WTC11 (cell line): ENCODE results near the gene TMEM131L. TPM values are rescaled to one million over a fixed set of nuclear protein-coding genes. Genes with fewer than 3 reads are reported as not detected.

Source experiments
- ATAC-seq: fragments of 200-7000 bp; cut with Tn5 transposase; 2 replicates; pipeline ENCODE4 v1.10.0; 2021; ENCODE audit warnings: mild to moderate bottlenecking, moderate library complexity
- CTCF ChIA-PET: fragments of 300-600 bp; sonication (Branson Sonifier 250); formaldehyde crosslinking; loops from one replicate; lab custom pipeline; 2021; ENCODE audit warnings: antibody characterized with exemption; lab: Charles Lee
- POLR2A ChIA-PET: fragments of 350-600 bp; sonication (Branson Sonifier 250); formaldehyde crosslinking; loops from one replicate; lab custom pipeline; 2021; ENCODE audit warnings: antibody characterized with exemption; lab: Charles Lee
- DNase-seq: peaks from one replicate; pipeline ENCODE4 v3.0.0; 2021; ENCODE audit warnings: low spot score
- H3K27ac Mint-ChIP-seq: 2 replicates; pipeline ENCODE4 v1.8.0; 2021; ENCODE audit warnings: mixed read lengths
- H3K27me3 Mint-ChIP-seq: 2 replicates; pipeline ENCODE4 v1.8.0; 2021; ENCODE audit warnings: low read depth, mild to moderate bottlenecking, moderate library complexity, mixed read lengths
- H3K36me3 Mint-ChIP-seq: 2 replicates; pipeline ENCODE4 v1.8.0; 2021; ENCODE audit warnings: mixed read lengths
- H3K4me1 Mint-ChIP-seq: 2 replicates; pipeline ENCODE4 v1.8.0; 2022; ENCODE audit warnings: mixed read lengths
- H3K4me3 Mint-ChIP-seq: 2 replicates; pipeline ENCODE4 v1.8.0; 2021; ENCODE audit warnings: mild to moderate bottlenecking, moderate library complexity, mixed read lengths
- H3K9me3 Mint-ChIP-seq: 2 replicates; pipeline ENCODE4 v1.8.0; 2021; ENCODE audit warnings: mixed read lengths
- CREM ChIP-seq: sonication (generic); formaldehyde crosslinking; IDR thresholded peaks from 2 replicates; pipeline ENCODE4 v1.8.1; 2022; ENCODE audit warnings: mild to moderate bottlenecking, missing genetic modification reagents, moderate library complexity
- ESRRA ChIP-seq: sonication (generic); formaldehyde crosslinking; IDR thresholded peaks from 2 replicates; pipeline ENCODE4 v1.8.1; 2022; ENCODE audit warnings: mild to moderate bottlenecking, missing genetic modification reagents, borderline replicate concordance
- FOXK1 ChIP-seq: sonication (generic); formaldehyde crosslinking; IDR thresholded peaks from 2 replicates; pipeline ENCODE4 v1.8.0; 2022; ENCODE audit warnings: mild to moderate bottlenecking, moderate library complexity, missing genetic modification reagents
- GRHL2 ChIP-seq: fragments of 250-450 bp; sonication (Bioruptor Pico); IDR thresholded peaks from 2 replicates; pipeline ENCODE4 v1.8.0; 2022; ENCODE audit warnings: mild to moderate bottlenecking, moderate library complexity; ENCODE audit not compliant: insufficient replicate concordance, severe bottlenecking
- HMGA2 ChIP-seq: fragments of 250-450 bp; sonication (Bioruptor Pico); IDR thresholded peaks from 2 replicates; pipeline ENCODE4 v1.4.0; 2021; ENCODE audit warnings: mild to moderate bottlenecking, moderate library complexity
- IRF2 ChIP-seq: sonication (generic); formaldehyde crosslinking; IDR thresholded peaks from 2 replicates; pipeline ENCODE4 v1.8.0; 2022; ENCODE audit warnings: low read depth, missing genetic modification reagents, borderline replicate concordance
- JAZF1 ChIP-seq: fragments of 250-450 bp; sonication (Bioruptor Pico); IDR thresholded peaks from 2 replicates; pipeline ENCODE4 v1.9.0; 2021; ENCODE audit warnings: moderate library complexity, mild to moderate bottlenecking, inconsistent platforms
- MYBL2 ChIP-seq: sonication (generic); formaldehyde crosslinking; IDR thresholded peaks from 2 replicates; pipeline ENCODE4 v1.8.1; 2023; ENCODE audit warnings: mild to moderate bottlenecking, moderate library complexity, missing genetic modification reagents
- NR1H2 ChIP-seq: sonication (generic); formaldehyde crosslinking; IDR thresholded peaks from 2 replicates; pipeline ENCODE4 v1.9.0; 2021; ENCODE audit warnings: mild to moderate bottlenecking, moderate library complexity, missing genetic modification reagents
- TEAD4 ChIP-seq: sonication (generic); formaldehyde crosslinking; IDR thresholded peaks from 2 replicates; pipeline ENCODE4 v1.8.0; 2022; ENCODE audit warnings: mild to moderate bottlenecking, missing genetic modification reagents
- TP53 ChIP-seq: sonication (generic); formaldehyde crosslinking; IDR thresholded peaks from 2 replicates; pipeline ENCODE4 v1.8.1; 2023; ENCODE audit warnings: mild to moderate bottlenecking, missing genetic modification reagents
- ZNF263 ChIP-seq: sonication (generic); formaldehyde crosslinking; IDR thresholded peaks from 2 replicates; pipeline ENCODE4 v1.8.1; 2022; ENCODE audit warnings: low read depth, mild to moderate bottlenecking, moderate library complexity, missing genetic modification reagents
- ZNF416 ChIP-seq: fragments of 250-450 bp; sonication (Bioruptor Pico); IDR thresholded peaks from 2 replicates; pipeline ENCODE4 v1.9.0; 2021; ENCODE audit warnings: mild to moderate bottlenecking, inconsistent platforms
- total RNA-seq: library from RNA; stranded (reverse); gene quantifications from 3 replicates; pipeline ENCODE4 v1.2.3, GENCODE V29; 2021
- TF ChIP-seq, protein P1 (sequence below): fragments of 250-450 bp; sonication (Bioruptor Pico); IDR thresholded peaks from 2 replicates; pipeline ENCODE4 v1.9.0; 2021; ENCODE audit warnings: mild to moderate bottlenecking
- TF ChIP-seq, protein P2 (sequence below): sonication (generic); formaldehyde crosslinking; IDR thresholded peaks from 2 replicates; pipeline ENCODE4 v1.8.1; 2023; ENCODE audit warnings: mild to moderate bottlenecking, missing genetic modification reagents, moderate library complexity
- TF ChIP-seq, protein P3 (sequence below): sonication (generic); formaldehyde crosslinking; IDR thresholded peaks from 2 replicates; pipeline ENCODE4 v1.8.1; 2023; ENCODE audit warnings: mild to moderate bottlenecking, missing genetic modification reagents
- TF ChIP-seq, protein P4 (sequence below): fragments of 250-450 bp; sonication (Bioruptor Pico); IDR thresholded peaks from 2 replicates; pipeline ENCODE4 v1.9.0; 2021; ENCODE audit warnings: mild to moderate bottlenecking, borderline replicate concordance

TMEM131L gene
- total RNA-seq, 1 experiment from 2014 or later = 26.7 TPM

DNA sequence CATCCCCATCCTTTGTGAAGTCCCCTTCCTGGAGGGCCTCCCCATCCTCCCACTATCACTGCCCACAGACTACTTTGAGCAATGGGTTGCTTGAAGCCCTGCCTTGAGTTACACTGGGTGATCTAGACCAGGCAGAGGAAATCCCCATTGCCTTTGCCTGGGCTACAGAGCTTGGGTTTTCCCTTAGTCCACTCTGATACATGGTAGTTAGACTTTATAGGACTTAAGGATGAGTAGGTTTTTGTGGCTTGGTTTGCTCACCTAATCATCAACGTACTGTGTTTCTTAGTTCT, 56.6 kb downstream of the TMEM131L start (continued):
- TF ChIP-seq, protein P1, sequence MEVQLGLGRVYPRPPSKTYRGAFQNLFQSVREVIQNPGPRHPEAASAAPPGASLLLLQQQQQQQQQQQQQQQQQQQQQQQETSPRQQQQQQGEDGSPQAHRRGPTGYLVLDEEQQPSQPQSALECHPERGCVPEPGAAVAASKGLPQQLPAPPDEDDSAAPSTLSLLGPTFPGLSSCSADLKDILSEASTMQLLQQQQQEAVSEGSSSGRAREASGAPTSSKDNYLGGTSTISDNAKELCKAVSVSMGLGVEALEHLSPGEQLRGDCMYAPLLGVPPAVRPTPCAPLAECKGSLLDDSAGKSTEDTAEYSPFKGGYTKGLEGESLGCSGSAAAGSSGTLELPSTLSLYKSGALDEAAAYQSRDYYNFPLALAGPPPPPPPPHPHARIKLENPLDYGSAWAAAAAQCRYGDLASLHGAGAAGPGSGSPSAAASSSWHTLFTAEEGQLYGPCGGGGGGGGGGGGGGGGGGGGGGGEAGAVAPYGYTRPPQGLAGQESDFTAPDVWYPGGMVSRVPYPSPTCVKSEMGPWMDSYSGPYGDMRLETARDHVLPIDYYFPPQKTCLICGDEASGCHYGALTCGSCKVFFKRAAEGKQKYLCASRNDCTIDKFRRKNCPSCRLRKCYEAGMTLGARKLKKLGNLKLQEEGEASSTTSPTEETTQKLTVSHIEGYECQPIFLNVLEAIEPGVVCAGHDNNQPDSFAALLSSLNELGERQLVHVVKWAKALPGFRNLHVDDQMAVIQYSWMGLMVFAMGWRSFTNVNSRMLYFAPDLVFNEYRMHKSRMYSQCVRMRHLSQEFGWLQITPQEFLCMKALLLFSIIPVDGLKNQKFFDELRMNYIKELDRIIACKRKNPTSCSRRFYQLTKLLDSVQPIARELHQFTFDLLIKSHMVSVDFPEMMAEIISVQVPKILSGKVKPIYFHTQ = no peak
- TF ChIP-seq, protein P2, sequence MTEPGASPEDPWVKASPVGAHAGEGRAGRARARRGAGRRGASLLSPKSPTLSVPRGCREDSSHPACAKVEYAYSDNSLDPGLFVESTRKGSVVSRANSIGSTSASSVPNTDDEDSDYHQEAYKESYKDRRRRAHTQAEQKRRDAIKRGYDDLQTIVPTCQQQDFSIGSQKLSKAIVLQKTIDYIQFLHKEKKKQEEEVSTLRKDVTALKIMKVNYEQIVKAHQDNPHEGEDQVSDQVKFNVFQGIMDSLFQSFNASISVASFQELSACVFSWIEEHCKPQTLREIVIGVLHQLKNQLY (CRISPR knock-in tag) = no peak

DNA sequence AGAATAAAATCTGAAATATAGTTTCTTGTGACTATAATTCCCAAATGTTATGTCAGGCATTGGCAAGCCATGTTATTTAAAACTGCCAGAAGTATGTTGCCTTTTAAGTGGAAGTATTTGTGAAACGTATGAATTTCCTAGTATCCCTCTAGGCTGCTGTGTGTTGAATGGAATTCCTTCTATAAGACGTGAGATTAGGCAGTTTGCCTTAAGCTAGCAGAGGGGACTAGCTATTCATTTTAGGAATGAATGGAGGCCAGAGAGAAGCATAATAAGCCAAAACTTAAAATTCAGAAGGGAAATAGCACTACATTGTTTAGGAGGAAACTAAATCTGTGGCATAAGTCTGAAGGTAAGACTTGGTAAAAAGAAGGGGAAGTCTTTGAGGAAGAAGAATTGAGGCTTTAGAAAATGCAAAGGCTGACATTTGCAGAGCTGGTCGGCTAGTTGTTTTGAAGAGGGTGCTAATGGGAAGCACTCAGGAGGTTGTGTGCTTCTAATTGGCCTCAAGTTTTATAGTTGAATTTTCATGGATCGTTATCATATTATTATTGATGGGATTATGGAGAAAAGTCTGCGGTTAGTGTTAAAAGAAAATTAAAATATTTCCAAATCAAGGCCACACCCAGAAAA, 57.1 kb downstream of the TMEM131L start:
- peaks cover 49% of the 10 kb centered on the region for H3K4me1 Mint-ChIP-seq
- DNase-seq (no peak), ATAC-seq (0 out of 2 replicates have a peak, but pooled peaks have one; percentile 13)
- no peak for TF ChIP-seq TEAD4 (CRISPR knock-in tag)
- TF ChIP-seq MYBL2 (CRISPR knock-in tag) = no peak
- no peak for TF ChIP-seq IRF2 (CRISPR knock-in tag)
- no peak for TF ChIP-seq ESRRA (CRISPR knock-in tag)
- TF ChIP-seq HMGA2 (CRISPR knock-in tag) = no peak
- H3K4me3 Mint-ChIP-seq = no peak overlapping the region
- H3K9me3 Mint-ChIP-seq = peaks cover 4% of the 10 kb centered on the region
- ChIA-PET CTCF (interaction anchor here (1.0 to 2.0 kb wide), 5 partner anchors 12 to 381 kb away, joined by 3 to 10 read pairs (median 5); partner anchors contain the start of gene MND1), POLR2A (interaction anchor here (0.8 to 1.3 kb wide), 2 partner anchors 29 to 57 kb away, joined by 3 to 4 read pairs; partner anchors contain the start of gene TMEM131L)
- H3K27ac Mint-ChIP-seq = peak overlapping the region; percentile 48
- peaks cover 6% of the 10 kb centered on the region for H3K36me3 Mint-ChIP-seq
- H3K27me3 Mint-ChIP-seq = no peaks in the 10 kb centered on the region

DNA sequence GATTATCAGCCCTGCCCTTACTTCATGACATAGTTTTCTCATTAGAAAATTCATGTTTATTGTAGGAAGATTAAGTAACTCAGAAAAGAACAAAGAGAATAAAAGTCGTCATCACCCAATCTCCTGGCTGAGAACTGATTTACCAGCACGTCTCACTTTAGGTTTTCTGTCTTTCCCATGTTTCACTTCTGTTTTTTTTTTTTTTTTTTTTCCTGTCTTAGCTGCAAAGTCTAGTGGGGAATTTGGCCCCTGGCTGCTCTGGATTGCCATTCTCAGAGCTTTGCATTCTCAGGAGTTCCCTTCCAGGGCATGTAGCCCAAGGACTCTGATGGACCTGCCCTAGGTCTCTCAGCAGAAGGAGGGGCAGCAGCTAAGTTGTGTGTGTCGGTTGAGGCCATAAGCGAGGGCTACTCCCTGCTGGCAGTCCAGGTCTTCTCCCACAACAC, 57.8 kb downstream of the TMEM131L start:
- H3K36me3 Mint-ChIP-seq = peaks cover 6% of the 10 kb centered on the region
- ChIA-PET POLR2A (interaction anchor here (0.8 kb wide), 1 partner anchor 29 kb away, joined by 4 read pairs; no protein-coding TSS in a partner anchor), CTCF (interaction anchor here (0.6 to 2.0 kb wide), 8 partner anchors 11 to 381 kb away, joined by 3 to 10 read pairs (median 6); partner anchors contain the start of gene MND1)
- peaks cover 4% of the 10 kb centered on the region for H3K9me3 Mint-ChIP-seq
- H3K27me3 Mint-ChIP-seq = no peaks in the 10 kb centered on the region
- peak; percentile 24; the same call in 1 of the 2 replicates for ATAC-seq
- TF ChIP-seq CREM (CRISPR knock-in tag) (no peak), ESRRA (CRISPR knock-in tag) (no peak)
- no peak overlapping the region for H3K4me3 Mint-ChIP-seq
- no peak for DNase-seq
- H3K4me1 Mint-ChIP-seq = peaks cover 49% of the 10 kb centered on the region
- peak overlapping the region; percentile 48 for H3K27ac Mint-ChIP-seq

DNA sequence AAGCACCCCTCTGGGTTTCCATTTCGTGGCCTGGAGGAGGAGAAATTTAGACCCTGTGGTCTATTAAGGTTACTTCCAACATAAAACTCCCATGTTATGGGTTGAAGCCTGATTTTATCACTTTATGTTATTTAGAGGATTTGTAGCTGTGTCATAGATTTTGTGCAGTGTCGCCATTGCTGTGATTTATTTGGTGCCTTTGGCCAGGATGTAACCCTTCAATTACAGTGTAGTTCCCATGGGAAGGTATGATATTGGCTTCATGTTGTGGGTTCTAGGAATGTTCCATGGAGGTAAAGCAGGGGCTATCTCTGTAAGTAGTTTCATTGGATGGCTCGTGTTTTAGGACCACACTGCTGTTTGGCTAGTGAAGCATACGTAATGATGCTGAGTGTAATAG, 58.5 kb downstream of the TMEM131L start:
- DNase-seq (no peak), ATAC-seq (no peak)
- H3K27me3 Mint-ChIP-seq = no peaks in the 10 kb centered on the region
- POLR2A ChIA-PET = no interaction called here
- peaks cover 6% of the 10 kb centered on the region for H3K36me3 Mint-ChIP-seq
- no peak overlapping the region for H3K4me3 Mint-ChIP-seq
- H3K9me3 Mint-ChIP-seq = peaks cover 4% of the 10 kb centered on the region
- CTCF ChIA-PET = interaction anchor here (0.7 to 1.5 kb wide), 4 partner anchors 10 to 382 kb away, joined by 3 to 6 read pairs (median 4); no protein-coding TSS in a partner anchor
- peaks cover 51% of the 10 kb centered on the region for H3K4me1 Mint-ChIP-seq
- no peak overlapping the region for H3K27ac Mint-ChIP-seq
- TF ChIP-seq ZNF416 (CRISPR knock-in tag) (no peak), NR1H2 (CRISPR knock-in tag) (no peak), ZNF263 (CRISPR knock-in tag) (no peak), JAZF1 (CRISPR knock-in tag) (no peak), TP53 (CRISPR knock-in tag) (no peak), FOXK1 (CRISPR knock-in tag) (no peak), GRHL2 (no peak)
- TF ChIP-seq, protein P3, sequence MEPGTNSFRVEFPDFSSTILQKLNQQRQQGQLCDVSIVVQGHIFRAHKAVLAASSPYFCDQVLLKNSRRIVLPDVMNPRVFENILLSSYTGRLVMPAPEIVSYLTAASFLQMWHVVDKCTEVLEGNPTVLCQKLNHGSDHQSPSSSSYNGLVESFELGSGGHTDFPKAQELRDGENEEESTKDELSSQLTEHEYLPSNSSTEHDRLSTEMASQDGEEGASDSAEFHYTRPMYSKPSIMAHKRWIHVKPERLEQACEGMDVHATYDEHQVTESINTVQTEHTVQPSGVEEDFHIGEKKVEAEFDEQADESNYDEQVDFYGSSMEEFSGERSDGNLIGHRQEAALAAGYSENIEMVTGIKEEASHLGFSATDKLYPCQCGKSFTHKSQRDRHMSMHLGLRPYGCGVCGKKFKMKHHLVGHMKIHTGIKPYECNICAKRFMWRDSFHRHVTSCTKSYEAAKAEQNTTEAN = no peak
- TF ChIP-seq, protein P4, sequence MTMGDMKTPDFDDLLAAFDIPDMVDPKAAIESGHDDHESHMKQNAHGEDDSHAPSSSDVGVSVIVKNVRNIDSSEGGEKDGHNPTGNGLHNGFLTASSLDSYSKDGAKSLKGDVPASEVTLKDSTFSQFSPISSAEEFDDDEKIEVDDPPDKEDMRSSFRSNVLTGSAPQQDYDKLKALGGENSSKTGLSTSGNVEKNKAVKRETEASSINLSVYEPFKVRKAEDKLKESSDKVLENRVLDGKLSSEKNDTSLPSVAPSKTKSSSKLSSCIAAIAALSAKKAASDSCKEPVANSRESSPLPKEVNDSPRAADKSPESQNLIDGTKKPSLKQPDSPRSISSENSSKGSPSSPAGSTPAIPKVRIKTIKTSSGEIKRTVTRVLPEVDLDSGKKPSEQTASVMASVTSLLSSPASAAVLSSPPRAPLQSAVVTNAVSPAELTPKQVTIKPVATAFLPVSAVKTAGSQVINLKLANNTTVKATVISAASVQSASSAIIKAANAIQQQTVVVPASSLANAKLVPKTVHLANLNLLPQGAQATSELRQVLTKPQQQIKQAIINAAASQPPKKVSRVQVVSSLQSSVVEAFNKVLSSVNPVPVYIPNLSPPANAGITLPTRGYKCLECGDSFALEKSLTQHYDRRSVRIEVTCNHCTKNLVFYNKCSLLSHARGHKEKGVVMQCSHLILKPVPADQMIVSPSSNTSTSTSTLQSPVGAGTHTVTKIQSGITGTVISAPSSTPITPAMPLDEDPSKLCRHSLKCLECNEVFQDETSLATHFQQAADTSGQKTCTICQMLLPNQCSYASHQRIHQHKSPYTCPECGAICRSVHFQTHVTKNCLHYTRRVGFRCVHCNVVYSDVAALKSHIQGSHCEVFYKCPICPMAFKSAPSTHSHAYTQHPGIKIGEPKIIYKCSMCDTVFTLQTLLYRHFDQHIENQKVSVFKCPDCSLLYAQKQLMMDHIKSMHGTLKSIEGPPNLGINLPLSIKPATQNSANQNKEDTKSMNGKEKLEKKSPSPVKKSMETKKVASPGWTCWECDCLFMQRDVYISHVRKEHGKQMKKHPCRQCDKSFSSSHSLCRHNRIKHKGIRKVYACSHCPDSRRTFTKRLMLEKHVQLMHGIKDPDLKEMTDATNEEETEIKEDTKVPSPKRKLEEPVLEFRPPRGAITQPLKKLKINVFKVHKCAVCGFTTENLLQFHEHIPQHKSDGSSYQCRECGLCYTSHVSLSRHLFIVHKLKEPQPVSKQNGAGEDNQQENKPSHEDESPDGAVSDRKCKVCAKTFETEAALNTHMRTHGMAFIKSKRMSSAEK (CRISPR knock-in tag) = no peak
- TF ChIP-seq, protein P1 = no peak
